ENCODE data around the gene SDHAF2. TPM values are rescaled to one million over a fixed set of nuclear protein-coding genes. Genes with fewer than 3 reads are reported as not detected.

SDHAF2 gene
- 81.7 and 116 TPM in 2 replicates for polyA plus RNA-seq (2012; rRNA removed)
- polyA plus RNA-seq (2012; cell fraction: cytosol; rRNA removed), result 86.1 and 90.7 TPM in 2 replicates
- 61.0 and 62.6 TPM in 2 replicates for polyA plus RNA-seq (2012; cell fraction: nucleus; rRNA removed)

GRCh38 chr11:61429691-61430582 is at the start of gene SDHAF2, which contains the start of gene CPSF7:
Gene SDHAF2, plus strand, starts transcription at chr11:61430124. Its CDS starts 23 bp downstream, at chr11:61430147.
Gene CPSF7, minus strand, starts transcription at chr11:61429975. Its CDS starts 740 bp downstream, at chr11:61429235.
- Histone ChIP-seq H3K4me2 (peak within 1 kb of the TSS; percentile 81), H3K27me3 (ENCODE audit: insufficient read depth) (no peaks in the 10 kb centered on the region), H3K9ac (peak within 1 kb of the TSS; percentile 94), H3K27ac (ENCODE audit: low read depth in 2 of 2, low read length in 1 of 2) (peak within 1 kb of the TSS; percentile 93 to 96), H3K4me1 (ENCODE audit: control insufficient read depth in 1 of 2, insufficient read depth in 2 of 2, low read depth in 1 of 2, low read length in 1 of 2) (peaks cover 9 to 14% of the 10 kb centered on the region in 2 experiments), H4K20me1 (ENCODE audit: insufficient read depth) (peaks cover 13% of the 10 kb centered on the region), H3F3A (replicated peaks; ENCODE audit: insufficient read depth) (peaks cover 11% of the 10 kb centered on the region), H2AFZ (ENCODE audit: low read depth) (peak within 1 kb of the TSS; percentile 83), H3K9me3 (no peaks in the 10 kb centered on the region), H3K9me2 (no peaks in the 10 kb centered on the region), H3K79me2 (ENCODE audit: insufficient read depth) (peaks cover 92% of the 10 kb centered on the region), H3K4me3 (ENCODE audit: low read depth in 2 of 2, low read length in 1 of 2) (peak within 1 kb of the TSS; percentile 87 to 95), H3K36me3 (replicated peaks in 1 of 2; ENCODE audit: control insufficient read depth in 1 of 2, insufficient read depth in 2 of 2, low read length in 1 of 2) (peaks cover 39 to 42% of the 10 kb centered on the region in 2 experiments)
- DNase-seq, result peak; percentile 96
- under 1% methylated on average over 16 of the region's 82 CpGs for WGBS (ENCODE audit: low lambda C conversion rate)
- POLR2A ChIA-PET, result interaction anchor here (0.5 to 1.9 kb wide), 30 partner anchors 9 to 386 kb away, joined by 3 to 12 read pairs (median 4); partner anchors contain the start of genes CYB561A3, DDB1, FADS1 and SYT7
- CTCF ChIA-PET, result interaction anchor here (0.7 to 5.1 kb wide), 11 partner anchors 8 to 209 kb away, joined by 3 to 34 read pairs (median 5); partner anchors contain the start of gene TMEM216
- TF ChIP-seq EP300 (IDR thresholded peaks at IDR 0.05; ENCODE audit: borderline replicate concordance in 1 of 2, low read depth in 1 of 2, low read length in 1 of 2) (no peak), FOXJ3 (CRISPR knock-in tag; IDR thresholded peaks at IDR 0.05) (no peak), NFIC (IDR thresholded peaks at IDR 0.05; ENCODE audit: borderline replicate concordance) (no peak), GABPA (IDR thresholded peaks at IDR 0.05; ENCODE audit: low read depth) (peak; percentile 94), ZBTB33 (IDR thresholded peaks at IDR 0.05; ENCODE audit: borderline replicate concordance, low read depth) (no peak), EZH2phosphoT487 (IDR thresholded peaks at IDR 0.05; ENCODE audit: borderline replicate concordance, low read depth) (no peak), USF2 (IDR thresholded peaks at IDR 0.05; ENCODE audit: borderline replicate concordance, low read depth, low read length) (no peak), REST (IDR thresholded peaks at IDR 0.05; ENCODE audit: low read depth, low read length) (peak; percentile 6; the same call in 1 of the 2 replicates), MXI1 (IDR thresholded peaks at IDR 0.05; ENCODE audit: low read depth, low read length) (peak; percentile 63), NRF1 (IDR thresholded peaks at IDR 0.05; ENCODE audit: low read depth, low read length) (peak; percentile 74), POLR2AphosphoS5 (IDR thresholded peaks at IDR 0.05; ENCODE audit: low read depth, low read length) (peak; percentile 87), MAX (IDR thresholded peaks at IDR 0.05; ENCODE audit: low read depth) (peak; percentile 81), YY1 (IDR thresholded peaks at IDR 0.05; ENCODE audit: low read depth) (peak; percentile 93), CHD2 (IDR thresholded peaks at IDR 0.05; ENCODE audit: low read length, partially characterized antibody) (peak; percentile 20), FOXM1 (IDR thresholded peaks at IDR 0.05; ENCODE audit: low read depth) (0 out of 2 replicates have a peak, but pooled peaks have one; percentile 47), CTCF (IDR thresholded peaks at IDR 0.05) (no peak), RCOR1 (IDR thresholded peaks at IDR 0.05; ENCODE audit: low read length) (no peak), USF1 (IDR thresholded peaks at IDR 0.05; ENCODE audit: borderline replicate concordance, low read depth) (no peak), SMC3 (IDR thresholded peaks at IDR 0.05; ENCODE audit: low read depth, low read length) (no peak), RXRA (IDR thresholded peaks at IDR 0.05; ENCODE audit: borderline replicate concordance, low read depth) (no peak), ELF1 (IDR thresholded peaks at IDR 0.05) (peak; percentile 92)
